Hypothalamus (tissue), 51 donors: ENCODE data around the gene TAS2R7.
"Not testable (repeated sequence)": the region's sequence is repeated elsewhere in the genome, so short reads cannot be mapped to it uniquely, and the experiment has no call there.

Source experiments
- DNase-seq, 51 donors: peaks; one replicate each; lab custom pipeline; 2025; lab: John Stamatoyannopoulos, UW

TAS2R7 gene

GRCh38 chr12:10802587-10802986 lies at the start of gene TAS2R7:
TAS2R7 (minus strand) TSS chr12:10802627; CDS start chr12:10802570, 57 bp downstream.
- DNase-seq: no peak

DNA sequence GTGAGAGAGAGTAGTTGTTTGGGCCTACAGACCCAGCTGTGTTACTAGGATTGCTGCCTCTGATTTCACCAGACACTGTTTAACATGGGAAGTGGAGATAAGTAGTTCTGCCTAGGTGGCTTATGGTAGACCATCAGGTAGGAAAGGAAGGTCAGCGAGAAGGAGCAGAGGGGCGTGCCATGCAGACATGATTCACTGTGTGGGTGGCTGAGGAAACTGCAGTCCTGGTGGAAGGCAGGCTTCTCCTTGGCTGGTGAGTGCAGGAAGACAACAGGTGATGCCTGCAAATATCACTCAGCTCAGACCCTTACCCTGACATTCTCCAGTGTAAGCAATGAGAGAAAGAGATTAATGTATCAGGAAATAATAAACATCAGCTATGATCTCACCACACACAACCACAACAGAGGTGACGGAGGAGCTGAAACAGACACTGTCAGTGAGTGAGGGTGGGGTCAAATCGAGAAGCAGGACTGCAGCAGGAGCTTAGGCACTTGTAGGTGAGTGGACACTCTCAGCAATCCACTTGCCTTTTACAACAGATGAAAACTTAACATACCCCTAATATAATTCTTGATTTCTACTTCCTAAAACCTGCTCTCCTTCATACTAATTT lies 48.9 kb upstream of the TAS2R7 start:
- DNase-seq: no peak

DNA sequence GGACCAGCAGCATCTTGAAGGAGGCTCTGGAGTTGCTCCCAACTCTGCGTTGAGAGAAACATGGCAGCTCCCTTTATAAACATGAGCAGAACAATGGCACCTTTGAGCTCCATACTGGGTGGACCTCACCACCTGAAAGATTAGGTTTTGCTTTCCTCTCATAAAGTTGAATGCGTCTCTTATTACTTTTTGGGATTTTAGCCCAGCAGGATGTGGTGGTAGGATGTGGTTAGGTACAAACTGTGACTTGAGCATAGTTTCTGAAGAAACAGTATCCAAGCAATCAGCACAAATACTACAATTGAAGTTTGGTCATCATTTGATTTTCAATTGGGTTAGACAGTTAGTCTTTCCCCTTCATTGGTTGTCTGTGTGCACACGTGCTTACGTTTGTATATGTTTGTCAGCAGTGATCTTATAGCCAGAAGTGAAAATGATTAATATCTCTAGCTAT lies 47.0 kb upstream of the TAS2R7 start, which contains the start of gene PRR4:
PRR4 (minus strand) TSS at position 51 of the 454 bp plus-strand sequence; CDS start at position 13, 38 bp downstream.
- no peak for DNase-seq

DNA sequence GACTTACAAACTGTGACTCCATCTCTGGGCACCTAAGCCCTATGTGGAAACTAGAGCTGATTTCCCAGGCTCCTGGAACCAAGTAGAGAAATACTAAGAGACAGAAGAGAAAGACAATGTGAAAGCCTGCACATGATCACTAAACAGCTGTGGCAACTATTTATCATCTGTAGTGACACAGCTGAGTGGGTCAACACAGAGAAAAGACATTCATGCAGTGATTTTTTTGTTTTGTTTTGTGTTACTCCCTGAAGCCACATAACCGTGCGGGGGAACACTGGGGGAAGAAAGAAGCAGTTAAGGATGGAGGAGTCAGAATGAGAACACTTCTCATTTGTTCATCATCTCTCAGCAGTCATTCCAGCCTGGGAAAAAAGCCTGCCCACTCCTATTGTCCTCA lies 45.3 kb upstream of the TAS2R7 start:
- no peak for DNase-seq

GRCh38 chr12:10842862-10843261 lies 40.4 kb upstream of the TAS2R7 start:
- DNase-seq: no peak

DNA sequence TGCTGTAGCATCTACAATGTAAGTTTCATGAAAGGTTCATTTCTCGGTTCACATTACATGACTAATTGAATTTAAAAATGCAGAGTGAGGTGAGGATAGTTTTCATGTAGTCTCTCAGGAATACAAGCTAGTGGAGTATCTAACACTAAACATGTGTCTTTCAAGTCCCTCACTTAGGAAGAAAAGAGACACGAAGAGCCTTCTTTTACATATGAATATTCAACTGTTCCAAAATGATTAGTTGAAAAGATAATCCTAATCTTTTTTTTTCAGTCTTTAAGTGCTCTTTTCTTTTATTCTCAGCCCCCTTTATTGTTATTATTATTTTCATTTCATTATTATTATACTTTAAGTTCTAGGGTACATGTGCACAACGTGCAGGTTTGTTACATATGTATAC lies 36.0 kb upstream of the TAS2R7 start:
- no peak for DNase-seq

GRCh38 chr12:10829994-10830393 lies 27.6 kb upstream of the TAS2R7 start:
- DNase-seq: no peak

DNA sequence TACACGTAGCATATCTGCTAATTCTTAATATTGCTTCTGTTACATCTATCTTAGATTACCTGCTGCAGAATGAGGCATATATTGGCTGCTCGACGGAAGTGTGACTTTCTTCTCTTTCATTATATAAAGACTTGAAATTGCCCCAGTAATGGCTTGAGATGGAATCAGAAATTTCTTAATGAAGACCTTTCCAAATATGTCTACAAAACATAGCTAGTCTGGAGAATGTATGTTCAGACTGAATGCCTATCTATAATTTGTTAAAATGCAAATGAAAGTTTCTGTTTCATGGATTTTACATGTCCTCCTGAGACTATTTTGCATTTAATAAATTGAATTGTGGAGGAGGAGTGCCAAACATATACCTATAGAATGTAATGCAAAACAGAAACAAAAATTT lies 23.8 kb upstream of the TAS2R7 start, which contains the start of gene TAS2R10:
TAS2R10 (minus strand) TSS at position 101 of the 400 bp plus-strand sequence; CDS start at position 12, 89 bp downstream.
- DNase-seq: no peak

DNA sequence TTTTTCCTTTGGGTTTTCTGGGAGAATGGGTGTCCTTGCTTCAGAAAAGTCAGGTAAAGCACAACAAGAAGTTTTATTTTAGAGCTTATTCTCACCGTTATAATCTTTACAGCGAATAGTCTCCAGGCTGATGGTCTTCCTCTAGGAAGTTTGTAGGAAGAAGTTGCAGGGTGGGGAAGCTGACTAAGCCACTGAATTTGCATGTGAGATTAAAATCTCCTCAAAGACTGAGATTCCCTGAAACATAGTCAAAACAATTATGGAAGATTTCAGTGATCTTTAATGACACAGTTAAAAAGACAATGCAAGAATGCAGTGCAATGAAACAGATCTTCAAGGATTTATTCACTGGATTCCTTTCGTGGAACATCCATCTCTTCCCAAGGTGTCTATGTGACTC lies 22.5 kb upstream of the TAS2R7 start:
- no peak for DNase-seq

DNA sequence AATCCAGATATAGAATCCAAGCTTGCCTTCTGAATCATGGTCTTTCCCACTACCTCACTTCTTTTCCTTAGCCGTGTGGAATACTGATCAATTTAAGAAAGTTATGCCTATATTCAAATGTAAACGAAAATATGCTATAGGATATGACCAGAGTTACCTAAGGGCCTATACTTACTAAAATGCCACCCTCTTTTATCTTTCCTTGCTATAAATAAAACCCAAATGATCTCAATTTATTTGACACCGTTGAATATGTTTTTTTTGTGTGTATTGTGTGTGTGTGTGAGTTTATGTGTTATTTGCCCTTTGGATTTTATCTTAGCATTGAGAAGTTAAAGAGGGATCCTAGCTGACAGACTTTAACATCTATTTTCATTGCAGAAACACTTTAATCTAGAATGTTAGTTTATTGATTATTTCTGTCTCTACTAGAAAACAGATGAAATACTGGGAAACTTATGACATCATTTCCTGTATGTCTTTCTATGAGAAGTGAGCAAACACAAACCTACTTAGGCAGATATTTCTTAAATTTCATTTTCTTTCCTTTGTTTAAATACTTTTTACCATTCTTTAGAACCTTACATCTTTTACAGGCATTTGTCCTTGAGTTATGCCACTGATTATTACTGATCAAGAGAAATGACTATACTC lies 9.6 kb upstream of the TAS2R7 start:
- no peak for DNase-seq

DNA sequence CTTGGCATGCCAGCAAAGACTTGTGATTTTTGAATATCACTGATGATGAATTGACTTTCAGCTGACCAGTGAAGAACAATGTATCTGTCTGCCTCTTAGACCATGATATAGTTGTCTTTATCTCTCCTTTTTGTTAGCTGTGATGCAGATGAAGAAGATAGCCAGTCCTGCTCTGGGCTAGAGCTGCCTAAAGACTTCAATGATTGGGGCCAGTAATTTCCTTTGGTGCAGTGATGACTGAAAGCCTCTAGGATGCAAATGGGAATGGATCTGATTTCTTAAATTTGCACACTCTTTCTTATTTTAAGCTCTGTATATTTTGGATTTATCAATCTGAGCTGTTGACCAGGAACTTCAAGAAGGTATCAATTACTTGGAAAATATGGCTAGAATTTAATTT lies 7.6 kb upstream of the TAS2R7 start, which contains the start of gene TAS2R9:
TAS2R9 (minus strand) TSS at position 101 of the 400 bp plus-strand sequence; CDS start at position 8, 93 bp downstream.
- no peak for DNase-seq

DNA sequence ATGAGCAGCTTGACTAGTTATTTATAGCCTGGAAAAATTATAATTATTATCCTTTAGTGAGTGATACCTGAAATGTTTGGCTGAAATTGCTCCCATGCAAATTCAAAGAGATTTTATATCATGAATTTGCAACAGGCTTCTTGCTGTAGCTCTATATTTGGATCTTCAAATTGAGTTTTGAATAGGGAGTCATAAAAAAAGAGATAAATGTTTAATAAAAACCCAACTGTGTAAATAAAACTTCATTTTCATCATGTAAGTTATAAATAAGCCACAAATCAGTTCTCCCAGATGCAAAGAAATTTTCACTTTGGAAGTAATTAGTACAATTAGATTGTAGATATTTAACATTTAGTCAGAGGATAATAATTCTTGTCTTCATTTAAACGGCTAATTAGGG lies 4.8 kb upstream of the TAS2R7 start, which contains the start of gene TAS2R8:
TAS2R8 (minus strand) TSS at position 101 of the 400 bp plus-strand sequence. CDS start 306 bp downstream, outside the sequence.
- no peak for DNase-seq

GRCh38 chr12:10801741-10802140 lies 686 bp downstream of the TAS2R7 start:
- no peak for DNase-seq

- DNase-seq: no peak
Observed at GRCh38 chr12:10794222-10794621, 8.2 kb downstream of the TAS2R7 start.

- DNase-seq: not testable (repeated sequence)
Observed at GRCh38 chr12:10791769-10792168, 10.7 kb downstream of the TAS2R7 start.

DNA sequence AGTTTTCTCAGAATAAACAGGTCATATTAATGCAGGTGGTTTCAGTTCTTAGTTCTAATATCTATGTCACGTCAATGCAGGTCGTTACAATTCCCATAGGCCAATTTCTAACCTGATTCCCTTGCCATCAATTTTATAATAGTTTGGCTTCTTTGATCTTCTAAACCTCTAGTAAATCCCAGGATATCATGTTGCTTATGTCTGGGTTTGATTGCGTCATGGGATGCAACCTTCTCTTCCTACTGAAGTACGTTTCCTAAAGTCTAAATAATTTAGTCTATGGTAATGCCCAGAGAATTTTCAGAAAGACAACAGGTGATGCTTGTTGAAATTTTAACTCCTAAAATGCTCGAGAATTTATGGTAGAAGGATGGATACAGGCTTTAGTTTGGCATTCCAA lies 19.2 kb downstream of the TAS2R7 start:
- no peak for DNase-seq

- no peak for DNase-seq
Observed at GRCh38 chr12:10779103-10779502, 23.3 kb downstream of the TAS2R7 start.

- no peak for DNase-seq
Observed at GRCh38 chr12:10771132-10771733, 31.2 kb downstream of the TAS2R7 start.

DNA sequence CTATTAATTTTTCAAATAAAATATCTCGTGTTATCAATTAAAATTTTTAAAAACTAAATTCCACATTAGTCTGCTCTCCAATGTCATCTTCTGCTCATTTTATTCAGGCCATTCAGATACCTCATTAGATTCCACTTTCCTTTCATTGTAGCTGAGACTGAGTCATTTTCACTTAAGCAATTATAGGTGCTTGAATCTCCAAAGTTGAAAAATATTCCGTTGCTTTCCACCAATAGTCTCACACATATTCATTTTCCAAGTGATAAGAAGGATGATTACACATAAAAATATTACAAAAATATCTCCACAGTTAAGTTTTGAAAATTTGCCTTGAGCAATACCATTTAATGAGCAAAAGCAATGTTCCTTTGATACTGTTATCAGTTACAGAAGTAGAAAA lies 42.8 kb downstream of the TAS2R7 start:
- no peak for DNase-seq

DNA sequence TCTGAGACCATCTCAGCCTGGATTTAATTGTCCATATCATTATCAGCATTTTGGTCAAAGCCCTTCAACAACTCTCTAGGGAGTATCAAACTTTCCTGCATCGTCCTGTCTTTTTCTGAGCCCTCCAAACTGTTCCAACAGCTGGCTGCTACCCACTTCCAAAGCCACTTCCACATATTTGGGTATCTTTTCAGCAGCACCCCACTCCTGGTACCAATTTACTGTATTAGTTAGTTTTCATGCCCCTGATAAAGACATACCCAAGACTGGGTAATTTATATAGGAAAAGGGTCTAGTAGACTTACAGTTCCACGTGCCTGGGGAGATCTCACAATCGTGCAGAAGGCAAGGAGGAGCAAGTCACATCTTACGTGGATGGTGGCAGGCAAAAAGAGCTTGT lies 46.2 kb downstream of the TAS2R7 start:
- no peak for DNase-seq

DNA sequence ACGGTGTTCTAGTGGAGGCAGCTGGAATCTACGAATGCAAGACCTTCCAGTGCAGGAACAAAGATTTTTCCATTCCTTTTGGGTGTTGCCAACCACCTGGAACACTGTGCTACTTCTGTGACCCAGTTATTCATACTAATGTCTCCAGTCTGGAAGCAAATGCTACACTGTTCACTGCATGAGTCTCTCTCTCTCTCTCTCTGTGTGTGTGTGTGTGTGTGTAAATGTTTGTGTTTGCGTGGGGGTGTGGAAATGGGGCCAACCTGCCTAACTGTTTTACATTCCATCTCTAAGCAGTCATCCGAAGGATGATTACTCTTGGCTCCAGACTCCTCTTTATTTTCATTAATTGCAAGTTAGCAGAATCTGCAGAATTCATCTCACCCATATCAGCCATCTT lies 49.4 kb downstream of the TAS2R7 start:
- no peak for DNase-seq
